SK-N-SH (cell line): ENCODE results near the gene AGO4. TPM values are rescaled to one million over a fixed set of nuclear protein-coding genes. Genes with fewer than 3 reads are reported as not detected.
"Not testable (repeated sequence)": the region's sequence is repeated elsewhere in the genome, so short reads cannot be mapped to it uniquely, and the experiment has no call there.

ENCODE experiments used
- CTCF ChIA-PET: fragments of 300-600, 350-600 bp; formaldehyde crosslinking; extraction: SDS; loops from one replicate; lab custom pipeline; 2021; lab: Yijun Ruan, JAX
- POLR2A ChIA-PET: fragments of 350-600 bp; sonication (Branson Sonifier 250); formaldehyde crosslinking; extraction: SDS; loops from one replicate; lab custom pipeline; 2020; ENCODE audit warnings: antibody characterized with exemption, inconsistent platforms; lab: Yijun Ruan, JAX
- DNase-seq: peaks from one replicate; pipeline ENCODE4 v3.0.0; 2012
- H2AFZ ChIP-seq: fragments of 200-600 bp; sonication (generic); 2 replicates; pipeline ENCODE4 v1.8.1; 2016; ENCODE audit warnings: antibody characterized with exemption, mild to moderate bottlenecking, low read depth
- H3F3A ChIP-seq: fragments of 200-600 bp; sonication (generic); replicated peaks from 2 replicates; pipeline ENCODE3; 2016; ENCODE audit warnings: antibody characterized with exemption, mild to moderate bottlenecking; ENCODE audit not compliant: insufficient read depth
- H3K27ac ChIP-seq, 2 experiments: fragments of 200-500 bp in 1 of 2; fragments of 200-600 bp in 1 of 2; sonication (Bioruptor generic) in 1 of 2; sonication (generic), shearing (Covaris generic) in 1 of 2; 2 replicates each; pipeline versions ENCODE4 v1.5.1 to v1.6.1; 2014 to 2016; ENCODE audit warnings: low read depth in 2 of 2, inconsistent platforms in 1 of 2, low read length in 1 of 2, mild to moderate bottlenecking in 1 of 2, mixed read lengths in 1 of 2
- H3K27me3 ChIP-seq: fragments of 200-600 bp; sonication (generic), shearing (Covaris generic); 2 replicates; pipeline ENCODE4 v1.6.1; 2016; ENCODE audit warnings: mixed run types; ENCODE audit not compliant: insufficient read depth
- H3K36me3 ChIP-seq, 2 experiments: fragments of 200-500 bp in 1 of 2; fragments of 200-600 bp in 1 of 2; sonication (Bioruptor generic) in 1 of 2; sonication (generic) in 1 of 2; replicated peaks in 1 of 2; 2 replicates each; pipeline versions ENCODE3 to v1.5.1; 2014 to 2016; ENCODE audit warnings: low read length in 1 of 2, mild to moderate bottlenecking in 1 of 2; ENCODE audit not compliant: insufficient read depth in 2 of 2, control insufficient read depth in 1 of 2
- H3K4me1 ChIP-seq, 2 experiments: fragments of 200-500 bp in 1 of 2; fragments of 200-600 bp in 1 of 2; sonication (Bioruptor generic) in 1 of 2; sonication (generic), shearing (Covaris generic) in 1 of 2; 2 replicates each; pipeline versions ENCODE4 v1.5.1 to v1.6.1; 2014 to 2016; ENCODE audit warnings: low read depth in 1 of 2, low read length in 1 of 2, mixed run types in 1 of 2; ENCODE audit not compliant: insufficient read depth in 2 of 2, control insufficient read depth in 1 of 2
- H3K4me2 ChIP-seq: fragments of 200-600 bp; sonication (generic), shearing (Covaris generic); 2 replicates; pipeline ENCODE4 v1.6.1; 2017; ENCODE audit warnings: mixed run types
- H3K4me3 ChIP-seq, 2 experiments: fragments of 200-500 bp in 1 of 2; fragments of 200-600 bp in 1 of 2; sonication (Bioruptor generic) in 1 of 2; sonication (generic), shearing (Covaris generic) in 1 of 2; 2 replicates each; pipeline versions ENCODE4 v1.5.1 to v1.8.1; 2014 to 2016; ENCODE audit warnings: low read depth in 2 of 2, inconsistent platforms in 1 of 2, low read length in 1 of 2, mild to moderate bottlenecking in 1 of 2, mixed read lengths in 1 of 2, moderate library complexity in 1 of 2
- H3K79me2 ChIP-seq: fragments of 200-600 bp; sonication (generic); 2 replicates; pipeline ENCODE4 v1.8.1; 2017; ENCODE audit warnings: mild to moderate bottlenecking; ENCODE audit not compliant: insufficient read depth
- H3K9ac ChIP-seq: fragments of 200-600 bp; sonication (generic); 2 replicates; pipeline ENCODE4 v1.6.1; 2017; ENCODE audit warnings: mixed run types
- H3K9me2 ChIP-seq: fragments of 200-600 bp; sonication (generic); 2 replicates; pipeline ENCODE4 v1.6.1; 2017; ENCODE audit warnings: mixed run types
- H3K9me3 ChIP-seq: fragments of 200-600 bp; sonication (generic); 2 replicates; pipeline ENCODE4 v1.6.1; 2017; ENCODE audit warnings: mixed run types, mild to moderate bottlenecking, moderate library complexity
- H4K20me1 ChIP-seq: fragments of 200-600 bp; sonication (generic); 2 replicates; pipeline ENCODE4 v1.6.1; 2017; ENCODE audit warnings: mild to moderate bottlenecking, mixed run types; ENCODE audit not compliant: insufficient read depth
- FOSL2 ChIP-seq: IDR thresholded peaks from 2 replicates; pipeline ENCODE4 v1.4.0; 2012; ENCODE audit warnings: low read depth, mild to moderate bottlenecking, moderate library complexity, borderline replicate concordance
- GATA2 ChIP-seq: sonication (generic); formaldehyde crosslinking; IDR thresholded peaks from 2 replicates; pipeline ENCODE4 v1.5.0; 2020; ENCODE audit warnings: mild to moderate bottlenecking, missing genetic modification reagents
- MAX ChIP-seq: IDR thresholded peaks from 2 replicates; pipeline ENCODE4 v1.4.0; 2012; ENCODE audit warnings: low read depth
- MEF2A ChIP-seq: IDR thresholded peaks from 2 replicates; pipeline ENCODE4 v1.4.0; 2012; ENCODE audit warnings: low read depth, borderline replicate concordance
- NRF1 ChIP-seq: IDR thresholded peaks from 2 replicates; pipeline ENCODE4 v1.6.1; 2012; ENCODE audit warnings: low read depth, mild to moderate bottlenecking, low read length
- TAF1 ChIP-seq: IDR thresholded peaks from 2 replicates; pipeline ENCODE4 v1.6.1; 2012; ENCODE audit warnings: low read depth, mild to moderate bottlenecking, low read length, moderate library complexity, borderline replicate concordance
- USF2 ChIP-seq: fragments of 150-350 bp; IDR thresholded peaks from 2 replicates; pipeline ENCODE4 v1.6.1; 2017; ENCODE audit warnings: antibody characterized with exemption, low read length, low read depth, borderline replicate concordance
- WGBS: methylation state at CpG from one replicate; pipeline ENCODE4 v1.1.6; 2017; ENCODE audit warnings: low lambda C conversion rate; 5-methylcytosine and 5-hydroxymethylcytosine counted together
- polyA plus RNA-seq, 3 experiments: library from polyadenylated mRNA; depleted of rRNA; stranded (reverse); fragments of >200 nt; gene quantifications; 2 replicates each; pipeline ENCODE4 v1.2.3, GENCODE V29; 2012

The AGO4 gene
- polyA plus RNA-seq, 1 of the 3 experiments (the other 2 are of a cell fraction): 4.8 TPM

GRCh38 chr1:35795295-35795694 lies 12.5 kb upstream of the AGO4 start (continued):
- TF ChIP-seq USF2 (no peak), MAX (no peak), TAF1 (no peak), GATA2 (CRISPR knock-in tag) (no peak), NRF1 (no peak)
- TF ChIP-seq, all 33 proteins: peak for 0

- Histone ChIP-seq H3K9me3 (no peaks in the 10 kb centered on the region), H2AFZ (no peak overlapping the region), H3K4me3 (no peak overlapping the region), H3K4me2 (no peak overlapping the region), H3K4me1 (no peaks in the 10 kb centered on the region), H3K9ac (no peak overlapping the region), H3K27me3 (no peaks in the 10 kb centered on the region), H3K36me3 (no peaks in the 10 kb centered on the region), H3K9me2 (no peaks in the 10 kb centered on the region), H3K79me2 (no peaks in the 10 kb centered on the region), H4K20me1 (no peaks in the 10 kb centered on the region), H3K27ac (no peak overlapping the region), H3F3A (peaks cover 3% of the 10 kb centered on the region)
- WGBS: 88% methylated on average over 5 of the region's 5 CpGs
- ChIA-PET POLR2A (no interaction called here), CTCF (interaction anchor here (1.6 kb wide), 1 partner anchor 22 kb away, joined by 5 read pairs; no protein-coding TSS in a partner anchor)
- no peak for TF ChIP-seq FOSL2
- TF ChIP-seq MEF2A: no peak
- DNase-seq: no peak
Observed at GRCh38 chr1:35797380-35797779, 10.4 kb upstream of the AGO4 start.

- WGBS: 92% methylated on average over 2 of the region's 2 CpGs
- DNase-seq, POLR2A ChIA-PET, H3K27me3 ChIP-seq, H3K36me3 ChIP-seq, H3K4me3 ChIP-seq, H3K9me3 ChIP-seq, H3K79me2 ChIP-seq, H3K4me1 ChIP-seq, H3F3A ChIP-seq, H3K9ac ChIP-seq, H2AFZ ChIP-seq, H3K27ac ChIP-seq, H4K20me1 ChIP-seq, H3K9me2 ChIP-seq, H3K4me2 ChIP-seq: not testable (repeated sequence)
- CTCF ChIA-PET: interaction anchor here (1.6 kb wide), 1 partner anchor 23 kb away, joined by 5 read pairs; no protein-coding TSS in a partner anchor
Observed at GRCh38 chr1:35798019-35798418, 9.8 kb upstream of the AGO4 start.

GRCh38 chr1:35800167-35800887 lies 7.5 kb upstream of the AGO4 start:
- H3K4me1 ChIP-seq, H3K27me3 ChIP-seq, H2AFZ ChIP-seq, H3K9me3 ChIP-seq, DNase-seq, H3K9ac ChIP-seq, H3K27ac ChIP-seq, H3K4me3 ChIP-seq, POLR2A ChIA-PET, H3K9me2 ChIP-seq, H4K20me1 ChIP-seq, H3K79me2 ChIP-seq, CTCF ChIA-PET, H3F3A ChIP-seq, H3K4me2 ChIP-seq, H3K36me3 ChIP-seq: not testable (repeated sequence)
- 92% methylated on average over 11 of the region's 11 CpGs for WGBS
